HG03460 (cell line): ENCODE results near the gene CLTCL1.
"Not testable (repeated sequence)": the region's sequence is repeated elsewhere in the genome, so short reads cannot be mapped to it uniquely, and the experiment has no call there.

Source experiments
- ATAC-seq: cut with Tn5 transposase; IDR thresholded peaks from one replicate; pipeline ENCODE4 v1.9.1; 2021; ENCODE audit not compliant: unreplicated experiment

Gene CLTCL1

GRCh38 chr22:19291218-19291579 lies 320 bp downstream of the CLTCL1 start:
- ATAC-seq = peak; percentile 30

- no peak for ATAC-seq
These were observed 910 bp downstream of the CLTCL1 start for GRCh38 chr22:19290400-19291217.

- ATAC-seq = no peak
These were observed 1.9 kb downstream of the CLTCL1 start for GRCh38 chr22:19289475-19290161.

GRCh38 chr22:19287889-19288288 lies 3.6 kb downstream of the CLTCL1 start:
- no peak for ATAC-seq

GRCh38 chr22:19287076-19287707 lies 4.3 kb downstream of the CLTCL1 start:
- ATAC-seq = no peak

GRCh38 chr22:19285831-19286230 lies 5.7 kb downstream of the CLTCL1 start:
- no peak for ATAC-seq

- not testable (repeated sequence) for ATAC-seq
These were observed 12.4 kb downstream of the CLTCL1 start for GRCh38 chr22:19279143-19279542.

GRCh38 chr22:19277785-19278184 lies 13.7 kb downstream of the CLTCL1 start:
- ATAC-seq = no peak

- ATAC-seq = no peak
These were observed 15.5 kb downstream of the CLTCL1 start for GRCh38 chr22:19275919-19276600.

- no peak for ATAC-seq
These were observed 16.0 kb downstream of the CLTCL1 start for GRCh38 chr22:19275513-19275912.

GRCh38 chr22:19275104-19275503 lies 16.4 kb downstream of the CLTCL1 start:
- no peak for ATAC-seq

- ATAC-seq = no peak
These were observed 19.5 kb downstream of the CLTCL1 start for GRCh38 chr22:19271856-19272535.

GRCh38 chr22:19271273-19271855 lies 20.2 kb downstream of the CLTCL1 start:
- ATAC-seq = no peak

- ATAC-seq = no peak
These were observed 20.6 kb downstream of the CLTCL1 start for GRCh38 chr22:19270873-19271272.

GRCh38 chr22:19266547-19267086 lies 24.9 kb downstream of the CLTCL1 start:
- no peak for ATAC-seq

- ATAC-seq = no peak
These were observed 25.7 kb downstream of the CLTCL1 start for GRCh38 chr22:19265779-19266178.

GRCh38 chr22:19260804-19261203 lies 30.7 kb downstream of the CLTCL1 start:
- ATAC-seq = no peak

GRCh38 chr22:19260194-19260593 lies 31.3 kb downstream of the CLTCL1 start:
- no peak for ATAC-seq

- not testable (repeated sequence) for ATAC-seq
These were observed 32.6 kb downstream of the CLTCL1 start for GRCh38 chr22:19258968-19259288.

GRCh38 chr22:19258371-19258770 lies 33.1 kb downstream of the CLTCL1 start:
- no peak for ATAC-seq
